Body of pancreas (tissue), 4 donors: ENCODE data around the gene PIEZO2.

ENCODE experiments used
- CTCF ChIP-seq, 7 experiments: fragments of 450-650 bp in 4 of 7; fragments of 200-600 bp in 3 of 7; sonication (generic) in 3 of 7; IDR thresholded peaks; one replicate each; pipeline ENCODE4 v1.5.1; 2016 to 2019; ENCODE audit warnings: antibody characterized with exemption in 7 of 7
- POLR2A ChIP-seq, 3 donors: fragments of 450-650 bp; IDR thresholded peaks; one replicate each; pipeline ENCODE4 v1.6.1; 2016; ENCODE audit warnings: antibody characterized with exemption in 3 of 3, mild to moderate bottlenecking in 2 of 3

DNA sequence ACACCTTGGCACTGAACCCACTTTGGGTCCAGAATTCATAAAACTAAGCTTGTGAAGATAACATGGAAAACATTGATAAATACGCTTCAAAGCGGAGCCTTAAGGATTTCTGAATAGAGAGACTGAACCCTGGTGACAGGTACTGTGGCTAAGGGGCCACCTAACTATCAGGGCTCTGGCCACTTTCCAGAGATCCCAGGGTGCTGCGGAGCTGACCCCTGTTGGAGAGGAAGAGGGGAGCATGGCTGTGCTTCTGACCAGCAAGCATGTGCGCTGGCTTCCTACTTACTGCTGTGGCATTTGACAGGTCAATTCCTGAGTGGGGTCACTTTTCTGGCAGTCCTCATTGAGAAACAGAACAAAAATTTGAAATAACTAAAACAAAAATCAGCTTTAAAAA lies 395.2 kb downstream of the PIEZO2 start:
- TF ChIP-seq CTCF (IDR thresholded peaks at IDR 0.05), result no peak
- TF ChIP-seq POLR2A (IDR thresholded peaks at IDR 0.05), result no peak
